ENCODE data around the gene CIRBP.

CIRBP gene

GRCh38 chr19:1251330-1252220 lies 17.6 kb upstream of the CIRBP start:
- peak; percentile 79 to 80 for DNase-seq (ENCODE audit: low read depth in 2 of 2)
- no peak for TF ChIP-seq CTCF (IDR thresholded peaks at IDR 0.05; ENCODE audit: low read depth, low read length)
- H3K4me3 ChIP-seq (replicated peaks in 1 of 2; ENCODE audit: low read depth in 2 of 2, low read length in 2 of 2): peak overlapping the region; percentile 67 to 81

GRCh38 chr19:1252221-1252820 lies 16.8 kb upstream of the CIRBP start:
- H3K4me3 ChIP-seq (replicated peaks in 1 of 2; ENCODE audit: low read depth in 2 of 2, low read length in 2 of 2): peak overlapping the region; percentile 67 to 81
- no peak for TF ChIP-seq CTCF (IDR thresholded peaks at IDR 0.05; ENCODE audit: low read depth, low read length)
- DNase-seq (ENCODE audit: low read depth in 2 of 2): peak; percentile 98 to 99

GRCh38 chr19:1252821-1253513 lies 16.2 kb upstream of the CIRBP start:
- DNase-seq (ENCODE audit: low read depth in 2 of 2): peak; percentile 98 to 99
- H3K4me3 ChIP-seq (replicated peaks in 1 of 2; ENCODE audit: low read depth in 2 of 2, low read length in 2 of 2): peak overlapping the region; percentile 67 to 81
- no peak for TF ChIP-seq CTCF (IDR thresholded peaks at IDR 0.05; ENCODE audit: low read depth, low read length)

GRCh38 chr19:1253514-1254080 lies 15.5 kb upstream of the CIRBP start:
- H3K4me3 ChIP-seq (replicated peaks in 1 of 2; ENCODE audit: low read depth in 2 of 2, low read length in 2 of 2): peak overlapping the region; percentile 67 to 81
- TF ChIP-seq CTCF (IDR thresholded peaks at IDR 0.05; ENCODE audit: low read depth, low read length): no peak
- no peak for DNase-seq (ENCODE audit: low read depth in 2 of 2)

GRCh38 chr19:1254081-1254527 lies 15.0 kb upstream of the CIRBP start:
- no peak for TF ChIP-seq CTCF (IDR thresholded peaks at IDR 0.05; ENCODE audit: low read depth, low read length)
- H3K4me3 ChIP-seq (replicated peaks in 1 of 2; ENCODE audit: low read depth in 2 of 2, low read length in 2 of 2): peak overlapping the region in 1 of 2 donors; percentile 67
- peak in 1 of 2 donors; percentile 46 for DNase-seq (ENCODE audit: low read depth in 2 of 2)

GRCh38 chr19:1254530-1255185 lies 14.5 kb upstream of the CIRBP start:
- peak overlapping the region in 1 of 2 donors; percentile 67 for H3K4me3 ChIP-seq (replicated peaks in 1 of 2; ENCODE audit: low read depth in 2 of 2, low read length in 2 of 2)
- no peak for DNase-seq (ENCODE audit: low read depth in 2 of 2)
- TF ChIP-seq CTCF (IDR thresholded peaks at IDR 0.05; ENCODE audit: low read depth, low read length): no peak

Measured in cardiac fibroblast (primary cell).